OCI-LY1 (cell line): ENCODE measurements around the gene CLPX.

Experiments used
- H2AFZ ChIP-seq: fragments of 200-600 bp; sonication (generic), shearing (Covaris generic); 2 replicates; pipeline ENCODE4 v1.6.0; 2014; ENCODE audit warnings: antibody characterized with exemption, mild to moderate bottlenecking, low read length
- H3F3A ChIP-seq: fragments of 200-600 bp; sonication (generic), shearing (Covaris generic); 2 replicates; pipeline ENCODE4 v1.6.0; 2014; ENCODE audit warnings: mild to moderate bottlenecking, antibody characterized with exemption, low read length, moderate library complexity; ENCODE audit not compliant: insufficient read depth
- H3K27ac ChIP-seq: fragments of 200-600 bp; sonication (generic); 2 replicates; pipeline ENCODE4 v1.5.1; 2014; ENCODE audit warnings: low read length, mixed run types, mild to moderate bottlenecking, low read depth; ENCODE audit not compliant: poor library complexity, severe bottlenecking
- H3K27me3 ChIP-seq: fragments of 200-600 bp; sonication (generic); 2 replicates; pipeline ENCODE4 v1.6.0; 2014; ENCODE audit warnings: antibody characterized with exemption, mild to moderate bottlenecking, low read length, moderate library complexity; ENCODE audit not compliant: insufficient read depth
- H3K36me3 ChIP-seq: fragments of 200-600 bp; sonication (generic); 2 replicates; pipeline ENCODE4 v1.6.1; 2014; ENCODE audit warnings: mild to moderate bottlenecking, antibody characterized with exemption, low read length, moderate library complexity, mixed read lengths; ENCODE audit not compliant: insufficient read depth
- H3K4me1 ChIP-seq: fragments of 200-600 bp; sonication (generic); 2 replicates; pipeline ENCODE4 v1.5.1; 2014; ENCODE audit warnings: mild to moderate bottlenecking, low read length, moderate library complexity; ENCODE audit not compliant: insufficient read depth, severe bottlenecking
- H3K4me2 ChIP-seq: fragments of 200-600 bp; sonication (generic), shearing (Covaris generic); 2 replicates; pipeline ENCODE4 v1.6.1; 2014; ENCODE audit warnings: low read length
- H3K4me3 ChIP-seq: fragments of 200-600 bp; sonication (generic); 2 replicates; pipeline ENCODE4 v1.5.1; 2014; ENCODE audit warnings: low read length, low read depth, mild to moderate bottlenecking, mixed read lengths; ENCODE audit not compliant: poor library complexity, severe bottlenecking
- H3K79me2 ChIP-seq: fragments of 200-600 bp; shearing (Covaris generic); 2 replicates; pipeline ENCODE4 v1.6.1; 2016; ENCODE audit warnings: mixed run types, low read length, mixed read lengths; ENCODE audit not compliant: insufficient read depth
- H3K9ac ChIP-seq: fragments of 200-600 bp; sonication (generic), shearing (Covaris generic); 2 replicates; pipeline ENCODE4 v1.6.1; 2014; ENCODE audit warnings: mild to moderate bottlenecking, low read length, mixed read lengths
- H3K9me2 ChIP-seq: fragments of 200-600 bp; sonication (generic), shearing (Covaris generic); 2 replicates; pipeline ENCODE4 v1.6.1; 2014; ENCODE audit warnings: low read depth, mild to moderate bottlenecking, low read length, mixed read lengths
- H3K9me3 ChIP-seq: fragments of 200-600 bp; shearing (Covaris generic); 2 replicates; pipeline ENCODE4 v1.6.1; 2014; ENCODE audit warnings: low read length, mixed read lengths
- H4K20me1 ChIP-seq: fragments of 200-600 bp; sonication (generic), shearing (Covaris generic); 2 replicates; pipeline ENCODE4 v1.6.0; 2016; ENCODE audit warnings: mild to moderate bottlenecking, low read length; ENCODE audit not compliant: insufficient read depth
- EZH2 ChIP-seq: fragments of 200-600 bp; sonication (generic), shearing (Covaris generic); IDR thresholded peaks from 2 replicates; pipeline ENCODE4 v1.8.0; 2017; ENCODE audit warnings: borderline replicate concordance, mixed run types, mild to moderate bottlenecking, antibody characterized with exemption, low read length, moderate library complexity, mixed read lengths
- TF ChIP-seq, protein P1 (sequence below): fragments of 200-600 bp; sonication (generic), shearing (Covaris generic); IDR thresholded peaks from 2 replicates; pipeline ENCODE4 v1.5.1; 2017; ENCODE audit warnings: mild to moderate bottlenecking, antibody characterized with exemption, low read length, moderate library complexity, mixed read lengths

Gene CLPX

DNA sequence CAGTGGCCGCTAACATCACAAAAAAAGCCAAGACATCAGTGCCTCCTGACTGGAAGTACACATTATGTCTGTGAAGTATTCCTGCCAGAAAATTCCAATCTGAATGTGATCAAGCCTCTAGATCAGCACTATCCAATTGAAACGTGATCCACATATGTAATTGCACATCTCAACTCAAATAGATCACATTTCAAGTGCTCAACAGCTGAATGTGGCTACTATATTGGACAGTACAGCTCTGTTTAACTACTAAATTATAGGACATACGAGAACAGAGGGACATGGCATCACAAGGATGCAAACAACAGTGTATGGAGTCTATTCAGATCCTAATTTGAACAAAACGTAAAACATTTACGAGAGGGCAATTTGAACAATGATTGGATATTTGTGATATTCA lies 69.6 kb downstream of the CLPX start:
- Histone ChIP-seq H3F3A (no peaks in the 10 kb centered on the region), H3K27me3 (no peaks in the 10 kb centered on the region), H3K4me1 (no peaks in the 10 kb centered on the region), H3K79me2 (no peaks in the 10 kb centered on the region), H3K27ac (no peak overlapping the region), H3K4me3 (no peak overlapping the region), H2AFZ (no peak overlapping the region), H3K36me3 (peaks cover 81% of the 10 kb centered on the region), H3K9me3 (no peaks in the 10 kb centered on the region), H4K20me1 (no peaks in the 10 kb centered on the region), H3K9me2 (no peaks in the 10 kb centered on the region), H3K9ac (no peak overlapping the region), H3K4me2 (no peak overlapping the region)
- TF ChIP-seq EZH2 = no peak
- TF ChIP-seq, protein P1, sequence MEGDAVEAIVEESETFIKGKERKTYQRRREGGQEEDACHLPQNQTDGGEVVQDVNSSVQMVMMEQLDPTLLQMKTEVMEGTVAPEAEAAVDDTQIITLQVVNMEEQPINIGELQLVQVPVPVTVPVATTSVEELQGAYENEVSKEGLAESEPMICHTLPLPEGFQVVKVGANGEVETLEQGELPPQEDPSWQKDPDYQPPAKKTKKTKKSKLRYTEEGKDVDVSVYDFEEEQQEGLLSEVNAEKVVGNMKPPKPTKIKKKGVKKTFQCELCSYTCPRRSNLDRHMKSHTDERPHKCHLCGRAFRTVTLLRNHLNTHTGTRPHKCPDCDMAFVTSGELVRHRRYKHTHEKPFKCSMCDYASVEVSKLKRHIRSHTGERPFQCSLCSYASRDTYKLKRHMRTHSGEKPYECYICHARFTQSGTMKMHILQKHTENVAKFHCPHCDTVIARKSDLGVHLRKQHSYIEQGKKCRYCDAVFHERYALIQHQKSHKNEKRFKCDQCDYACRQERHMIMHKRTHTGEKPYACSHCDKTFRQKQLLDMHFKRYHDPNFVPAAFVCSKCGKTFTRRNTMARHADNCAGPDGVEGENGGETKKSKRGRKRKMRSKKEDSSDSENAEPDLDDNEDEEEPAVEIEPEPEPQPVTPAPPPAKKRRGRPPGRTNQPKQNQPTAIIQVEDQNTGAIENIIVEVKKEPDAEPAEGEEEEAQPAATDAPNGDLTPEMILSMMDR = no peak

DNA sequence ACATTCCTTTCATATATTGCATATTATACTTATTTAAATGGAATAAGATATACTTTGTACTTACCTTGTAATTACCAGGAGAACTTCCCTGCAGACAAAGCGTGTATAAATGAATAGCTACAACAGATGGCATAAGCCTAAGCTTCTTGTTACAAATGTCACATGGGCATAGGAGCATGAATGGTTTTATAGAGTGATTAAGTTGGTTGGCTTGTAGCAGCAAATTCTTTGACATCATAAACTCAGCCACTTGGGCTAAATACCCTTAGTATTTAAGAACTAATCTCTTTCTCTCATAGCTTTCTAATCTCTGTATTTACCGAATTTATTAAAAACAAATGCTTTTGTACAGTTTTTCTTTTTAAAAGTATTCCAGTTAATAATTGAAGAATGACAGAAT lies 70.1 kb downstream of the CLPX start, which contains the start of gene UBAP1L:
TSS of gene UBAP1L (minus strand) at position 115 of the 400 bp plus-strand sequence. CDS start 8,985 bp downstream, outside the sequence.
- H3F3A ChIP-seq = no peaks in the 10 kb centered on the region
- no peak within 1 kb of the TSS for H3K4me2 ChIP-seq
- no peaks in the 10 kb centered on the region for H3K79me2 ChIP-seq
- no peak within 1 kb of the TSS for H2AFZ ChIP-seq
- H3K27me3 ChIP-seq = no peaks in the 10 kb centered on the region
- TF ChIP-seq EZH2 = no peak
- TF ChIP-seq, protein P1 = no peak
- no peak within 1 kb of the TSS for H3K4me3 ChIP-seq
- peaks cover 78% of the 10 kb centered on the region for H3K36me3 ChIP-seq
- H4K20me1 ChIP-seq = no peaks in the 10 kb centered on the region
- no peaks in the 10 kb centered on the region for H3K9me2 ChIP-seq
- H3K9me3 ChIP-seq = no peaks in the 10 kb centered on the region
- no peaks in the 10 kb centered on the region for H3K4me1 ChIP-seq
- no peak within 1 kb of the TSS for H3K27ac ChIP-seq
- no peak within 1 kb of the TSS for H3K9ac ChIP-seq

DNA sequence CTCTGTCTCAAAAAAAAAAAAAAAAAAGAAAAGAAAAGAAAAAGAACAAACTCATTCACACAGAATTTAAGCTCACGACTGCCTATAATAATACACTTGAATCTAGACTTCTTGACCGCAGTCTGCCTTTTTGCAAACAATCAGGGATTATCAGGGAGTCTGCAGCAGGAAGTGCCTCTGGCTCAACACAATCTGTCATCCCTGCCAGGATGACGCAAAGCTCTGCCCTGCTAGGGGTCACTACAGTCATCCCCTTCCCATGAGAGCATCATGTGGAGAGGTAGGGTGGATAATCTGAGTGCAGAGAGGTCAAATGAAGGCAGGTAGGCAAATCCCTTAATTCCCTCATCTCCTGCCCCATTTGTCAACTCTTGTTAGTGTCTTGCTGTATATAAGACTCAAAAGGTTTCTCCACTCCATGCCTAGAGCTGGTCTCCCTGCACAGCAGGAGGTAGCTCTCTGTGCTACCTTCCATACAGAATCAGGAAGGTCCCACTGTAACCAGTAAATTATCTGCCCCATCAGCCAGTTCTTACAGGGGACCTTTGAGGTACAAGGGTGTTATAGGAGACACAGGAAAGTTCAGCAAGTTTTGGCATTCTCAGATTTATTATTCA lies 74.4 kb downstream of the CLPX start:
- Histone ChIP-seq H3K4me1 (no peaks in the 10 kb centered on the region), H3K4me3 (no peak overlapping the region), H4K20me1 (no peaks in the 10 kb centered on the region), H3K9ac (no peak overlapping the region), H3K4me2 (no peak overlapping the region), H3K9me3 (no peaks in the 10 kb centered on the region), H3K36me3 (peaks cover 47% of the 10 kb centered on the region; the same call in 1 of the 2 replicates), H3K79me2 (no peaks in the 10 kb centered on the region), H3K27ac (no peak overlapping the region), H3K27me3 (no peaks in the 10 kb centered on the region), H2AFZ (no peak overlapping the region), H3K9me2 (no peaks in the 10 kb centered on the region), H3F3A (no peaks in the 10 kb centered on the region)
- no peak for TF ChIP-seq EZH2
- TF ChIP-seq, protein P1 = no peak
